Stimulated activated CD8-positive, alpha-beta memory T cell treated with anti-CD3 and anti-CD28 coated beads, Interleukin-15, amount 100 ng/mL, for 24 hours (primary cell): ENCODE measurements around the gene NRF1.

Source experiments
- DNase-seq: peaks from one replicate; pipeline ENCODE4 v3.0.0-alpha.2; 2020; ENCODE audit warnings: low read depth

Gene NRF1

GRCh38 chr7:129771201-129771927 is 159.8 kb downstream of the NRF1 start:
- DNase-seq, result no peak

- DNase-seq, result no peak
These were observed 160.5 kb downstream of the NRF1 start for GRCh38 chr7:129771928-129772479.

DNA sequence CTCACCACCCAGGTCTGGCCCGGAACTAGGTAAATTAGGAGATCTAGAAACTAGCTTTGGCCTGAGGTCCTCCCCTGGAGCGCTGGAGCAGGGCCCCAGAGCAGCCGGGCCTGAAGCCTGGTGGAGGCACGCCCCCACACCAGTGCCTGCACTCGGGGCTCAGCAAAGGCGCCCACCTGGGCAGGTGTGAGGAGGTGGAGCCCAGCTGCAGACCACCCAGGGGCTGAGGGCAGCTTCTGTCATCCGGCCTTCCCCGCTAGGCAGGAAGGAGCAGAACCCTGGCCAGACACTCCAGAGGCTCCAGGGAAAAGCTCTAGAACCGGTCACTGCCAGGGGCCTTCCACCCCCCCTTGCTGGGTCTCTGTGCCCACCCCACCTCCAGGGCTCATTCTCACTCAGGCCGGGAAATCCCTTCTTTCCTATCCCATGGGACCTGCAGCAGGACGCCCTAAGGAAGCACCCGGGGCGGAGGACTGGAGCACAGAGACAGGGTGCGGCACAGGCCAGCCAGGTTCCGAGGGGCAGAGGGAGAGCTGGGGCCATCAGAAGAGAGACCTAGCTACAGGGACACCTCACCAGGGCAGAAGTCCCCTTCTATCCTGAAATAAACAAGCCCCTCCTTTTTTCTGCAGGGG is 161.2 kb downstream of the NRF1 start:
- no peak for DNase-seq

GRCh38 chr7:129773328-129773731 is 161.8 kb downstream of the NRF1 start:
- no peak for DNase-seq

DNA sequence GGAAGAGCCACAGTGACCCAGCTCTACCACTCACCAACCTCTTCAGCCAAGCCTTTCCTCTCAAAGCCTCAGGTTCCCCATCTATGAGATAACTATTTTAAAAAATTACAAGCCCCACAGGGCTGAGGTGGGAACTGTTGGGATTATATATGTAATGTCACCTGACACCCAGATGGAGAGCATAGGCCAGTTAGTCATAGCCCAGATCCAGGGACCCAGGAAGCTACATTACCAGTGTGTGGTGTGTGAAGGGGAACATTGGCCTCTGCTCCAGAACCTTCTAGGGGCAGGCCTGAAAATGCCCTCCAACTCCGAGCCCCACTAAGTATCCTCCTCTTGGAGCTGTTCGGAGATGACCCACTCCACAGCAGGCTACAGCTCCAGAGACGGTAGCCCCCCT is 162.4 kb downstream of the NRF1 start:
- no peak for DNase-seq

DNA sequence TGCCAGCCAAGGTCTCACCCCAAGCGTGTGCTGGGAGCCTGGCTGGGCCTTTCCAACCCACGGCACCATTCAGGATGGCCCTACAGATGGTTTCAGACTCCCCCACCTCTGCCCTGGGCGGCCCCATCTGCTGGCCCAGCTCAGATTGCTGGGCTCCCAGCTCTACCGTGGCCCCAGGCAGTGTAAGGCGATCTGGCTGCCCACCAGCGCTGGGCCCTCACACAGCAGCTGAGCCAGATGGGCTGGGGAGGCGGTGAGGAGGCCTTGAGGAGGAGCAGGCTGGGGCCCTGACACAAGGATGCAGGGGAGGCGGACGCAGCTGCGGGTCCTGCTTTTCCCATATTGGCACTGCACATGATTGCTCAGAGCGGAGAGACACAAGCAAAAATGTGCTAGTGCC is 162.8 kb downstream of the NRF1 start:
- DNase-seq, result no peak

- no peak for DNase-seq
These were observed 163.6 kb downstream of the NRF1 start for GRCh38 chr7:129774871-129775694.

DNA sequence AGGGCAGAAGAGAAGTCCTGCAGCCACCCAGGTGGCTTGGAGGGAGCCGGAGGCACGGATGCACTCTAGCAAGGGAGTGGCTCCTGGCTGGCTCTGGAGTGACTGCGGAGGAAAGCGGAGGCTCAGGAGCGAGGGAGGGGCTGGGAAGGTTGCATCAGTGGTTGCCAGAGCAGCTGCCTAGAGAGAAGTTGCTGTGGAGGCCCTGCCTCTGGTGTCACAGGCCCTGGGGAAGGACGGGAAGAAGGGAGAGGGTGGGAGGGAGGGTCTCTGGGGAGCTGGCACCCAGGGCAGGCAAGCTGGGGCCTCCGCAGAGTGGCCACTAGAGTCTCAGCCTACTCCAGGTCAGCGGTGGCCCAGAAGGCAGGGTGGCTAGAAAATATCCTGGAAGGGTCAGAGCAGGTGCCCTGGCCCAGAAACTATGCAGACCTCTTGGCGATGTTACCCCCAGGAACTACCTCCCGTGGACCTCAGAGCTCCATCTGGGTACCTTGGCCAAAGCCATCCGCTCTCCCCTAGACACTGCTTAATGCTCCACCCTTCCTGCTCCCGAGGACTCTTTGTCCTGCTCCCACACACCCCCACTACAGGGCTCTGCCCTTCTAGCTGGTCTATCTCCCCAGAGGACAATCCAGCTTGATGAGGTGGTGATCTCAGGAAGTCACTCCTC is 164.3 kb downstream of the NRF1 start:
- no peak for DNase-seq

- no peak for DNase-seq
These were observed 164.8 kb downstream of the NRF1 start for GRCh38 chr7:129776362-129776722.

- DNase-seq, result no peak
These were observed 165.8 kb downstream of the NRF1 start for GRCh38 chr7:129777195-129777844.

DNA sequence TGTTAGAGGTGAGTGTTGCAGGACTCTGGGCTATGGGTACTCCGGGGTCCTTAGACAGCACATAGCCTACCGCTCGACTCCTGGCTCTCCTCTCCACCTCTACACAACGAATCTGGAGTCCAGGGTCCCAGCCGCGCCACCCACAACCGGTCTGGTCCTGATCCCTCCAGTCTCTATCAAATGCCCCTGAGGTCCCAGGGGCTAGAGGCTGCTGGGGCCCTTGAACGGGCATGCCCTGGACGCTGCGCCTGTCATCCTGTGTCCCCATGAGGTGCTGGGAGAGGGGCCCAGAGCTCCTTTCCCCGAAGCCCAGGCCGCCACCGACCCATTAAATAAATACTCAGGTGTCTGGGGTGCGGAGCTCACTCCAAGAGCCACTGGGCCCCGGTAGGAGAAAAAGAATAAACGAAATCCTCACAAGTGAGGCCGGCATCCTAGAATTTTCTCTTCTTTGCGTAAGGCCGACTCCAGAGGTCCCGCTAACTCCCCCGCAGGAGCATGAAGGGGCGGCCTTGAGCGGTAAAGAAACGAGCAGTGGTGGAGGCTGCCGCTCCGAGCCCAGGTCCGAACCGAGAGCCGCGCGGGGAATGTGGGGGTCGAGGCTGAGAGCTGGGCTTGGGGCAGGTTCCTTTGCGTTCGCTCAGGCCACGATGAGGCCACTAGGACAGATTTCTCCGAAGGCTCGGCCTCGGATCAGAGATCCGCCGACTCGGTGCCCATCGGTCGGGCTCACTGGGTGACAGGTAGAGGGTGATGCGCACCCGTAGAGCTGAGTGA is 166.7 kb downstream of the NRF1 start:
- DNase-seq, result no peak

- no peak for DNase-seq
These were observed 167.5 kb downstream of the NRF1 start for GRCh38 chr7:129778770-129779601.

GRCh38 chr7:129779602-129780256 is 168.2 kb downstream of the NRF1 start:
- no peak for DNase-seq

DNA sequence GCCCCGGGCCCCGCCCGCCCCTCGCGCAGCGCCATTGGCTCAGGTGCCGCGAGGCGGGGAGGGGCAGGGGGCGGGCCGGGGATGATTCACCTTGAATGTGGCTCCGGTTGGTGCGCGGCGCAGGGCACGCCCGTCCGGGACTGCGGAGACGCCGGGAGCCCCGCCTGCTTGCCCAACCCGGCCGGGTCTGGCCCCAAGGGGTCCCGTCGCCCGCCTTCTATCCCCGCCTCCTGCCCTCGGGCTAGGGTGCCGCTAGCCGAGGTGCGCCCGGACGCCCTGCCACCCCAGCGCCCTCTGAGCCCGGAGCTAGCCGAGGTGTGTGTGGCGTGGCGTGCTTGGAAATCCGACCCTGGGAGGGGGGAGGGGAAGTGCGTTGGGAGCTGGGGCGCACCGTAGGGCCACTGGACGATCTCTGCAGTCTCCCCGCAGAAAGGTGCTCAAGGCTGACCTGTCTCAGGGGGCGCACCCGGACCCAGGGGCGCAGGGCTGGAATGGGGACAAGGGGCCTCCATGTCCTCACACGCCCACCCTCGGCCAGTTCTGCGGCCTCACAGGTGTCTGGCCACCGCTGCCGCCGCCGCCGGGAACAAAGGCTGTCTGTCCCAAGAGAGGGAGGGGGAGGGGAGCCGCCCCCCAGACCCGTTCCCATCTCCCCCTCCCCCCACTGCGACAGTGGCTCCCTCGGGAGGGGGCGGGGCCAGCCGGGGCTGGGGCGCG is 168.9 kb downstream of the NRF1 start:
- peak; percentile 52 for DNase-seq

GRCh38 chr7:129780974-129781927 is 169.7 kb downstream of the NRF1 start:
- DNase-seq, result no peak

GRCh38 chr7:129781928-129782817 is 170.7 kb downstream of the NRF1 start:
- DNase-seq, result no peak
